Left renal pelvis (tissue), 4 donors: Measurements from ENCODE around the gene SAT1. TPM values are rescaled to one million over a fixed set of nuclear protein-coding genes. Genes with fewer than 3 reads are reported as not detected.

Source experiments
- DNase-seq, 4 donors: peaks; one replicate each; pipeline ENCODE4 v3.0.0-alpha.2; 2013; ENCODE audit warnings: low read depth in 4 of 4, low spot score in 3 of 4
- polyA plus RNA-seq, 4 donors: library from polyadenylated mRNA; unstranded; fragments of 120-200 nt; gene quantifications; one replicate each; pipeline ENCODE4 v1.2.1, GENCODE V29; 2013; ENCODE audit not compliant: insufficient read length in 4 of 4

The SAT1 gene
- polyA plus RNA-seq, 4 donors, result 159 to 292 (median 273) TPM

- DNase-seq, result no peak
Measured at GRCh38 chrX:23773601-23774175, 9.3 kb upstream of the SAT1 start.

- no peak for DNase-seq
Measured at GRCh38 chrX:23776363-23776762, 6.6 kb upstream of the SAT1 start.

GRCh38 chrX:23779025-23779424, 3.9 kb upstream of the SAT1 start:
- DNase-seq, result no peak

- no peak for DNase-seq
Measured at GRCh38 chrX:23782455-23782854, 518 bp upstream of the SAT1 start.

GRCh38 chrX:23783589-23784469, 856 bp downstream of the SAT1 start:
- DNase-seq, result no peak

GRCh38 chrX:23784470-23785331, 1.7 kb downstream of the SAT1 start:
- DNase-seq, result no peak

- no peak for DNase-seq
Measured at GRCh38 chrX:23785580-23785979, 2.6 kb downstream of the SAT1 start.

- DNase-seq, result no peak
Measured at GRCh38 chrX:23786268-23786815, 3.4 kb downstream of the SAT1 start.

- no peak for DNase-seq
Measured at GRCh38 chrX:23787745-23788118, 4.8 kb downstream of the SAT1 start.

- no peak for DNase-seq
Measured at GRCh38 chrX:23788521-23788920, 5.5 kb downstream of the SAT1 start.

- no peak for DNase-seq
Measured at GRCh38 chrX:23788946-23789345, 6.0 kb downstream of the SAT1 start.

GRCh38 chrX:23789386-23790154, 6.6 kb downstream of the SAT1 start:
- DNase-seq, result no peak

GRCh38 chrX:23790155-23790497, 7.2 kb downstream of the SAT1 start:
- DNase-seq, result no peak

GRCh38 chrX:23792861-23793553, 10.0 kb downstream of the SAT1 start:
- DNase-seq, result no peak

GRCh38 chrX:23795221-23795620, 12.2 kb downstream of the SAT1 start:
- DNase-seq, result no peak

GRCh38 chrX:23797371-23798128, 14.6 kb downstream of the SAT1 start:
- DNase-seq, result no peak

GRCh38 chrX:23799469-23800065, 16.6 kb downstream of the SAT1 start:
- no peak for DNase-seq

- DNase-seq, result no peak
Measured at GRCh38 chrX:23802431-23802830, 19.5 kb downstream of the SAT1 start.

- DNase-seq, result no peak
Measured at GRCh38 chrX:23803931-23804381, 21.0 kb downstream of the SAT1 start.
